Fibroblast of skin of abdomen (primary cell): Measurements from ENCODE around the gene NFIC.
A peak's percentile ranks its signal among the peaks of the same experiment; 100 is the strongest.

ENCODE experiments used
- DNase-seq: peaks from one replicate; pipeline ENCODE4 v3.0.0-alpha.2; 2013

The NFIC gene

DNA sequence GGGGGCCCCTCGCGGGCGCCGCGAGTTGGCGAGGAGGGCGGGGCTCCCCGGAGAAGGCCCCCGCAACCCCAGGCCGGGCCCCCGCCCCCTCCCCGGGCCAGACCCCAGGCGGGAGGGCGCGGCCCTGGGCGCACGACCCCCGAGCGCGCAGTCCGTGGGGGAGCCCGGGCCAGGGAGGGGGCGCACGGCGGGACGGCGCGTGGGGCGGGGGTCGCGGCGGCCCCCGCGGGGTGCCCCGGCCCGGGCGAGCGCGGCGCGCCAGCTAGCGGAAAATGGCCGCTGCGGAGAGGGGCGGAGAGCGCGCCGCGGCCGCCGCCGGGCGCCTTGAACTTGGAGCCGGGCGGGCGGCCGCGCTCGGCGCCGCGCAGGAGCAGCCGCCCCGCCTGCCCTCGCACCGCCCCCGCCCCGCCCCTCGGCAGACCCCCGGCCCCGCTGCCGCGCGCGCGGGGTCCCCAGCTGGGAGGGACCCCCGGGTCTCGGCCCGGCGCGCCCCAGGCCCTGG lies 6.4 kb upstream of the NFIC start:
- DNase-seq, result no peak

DNA sequence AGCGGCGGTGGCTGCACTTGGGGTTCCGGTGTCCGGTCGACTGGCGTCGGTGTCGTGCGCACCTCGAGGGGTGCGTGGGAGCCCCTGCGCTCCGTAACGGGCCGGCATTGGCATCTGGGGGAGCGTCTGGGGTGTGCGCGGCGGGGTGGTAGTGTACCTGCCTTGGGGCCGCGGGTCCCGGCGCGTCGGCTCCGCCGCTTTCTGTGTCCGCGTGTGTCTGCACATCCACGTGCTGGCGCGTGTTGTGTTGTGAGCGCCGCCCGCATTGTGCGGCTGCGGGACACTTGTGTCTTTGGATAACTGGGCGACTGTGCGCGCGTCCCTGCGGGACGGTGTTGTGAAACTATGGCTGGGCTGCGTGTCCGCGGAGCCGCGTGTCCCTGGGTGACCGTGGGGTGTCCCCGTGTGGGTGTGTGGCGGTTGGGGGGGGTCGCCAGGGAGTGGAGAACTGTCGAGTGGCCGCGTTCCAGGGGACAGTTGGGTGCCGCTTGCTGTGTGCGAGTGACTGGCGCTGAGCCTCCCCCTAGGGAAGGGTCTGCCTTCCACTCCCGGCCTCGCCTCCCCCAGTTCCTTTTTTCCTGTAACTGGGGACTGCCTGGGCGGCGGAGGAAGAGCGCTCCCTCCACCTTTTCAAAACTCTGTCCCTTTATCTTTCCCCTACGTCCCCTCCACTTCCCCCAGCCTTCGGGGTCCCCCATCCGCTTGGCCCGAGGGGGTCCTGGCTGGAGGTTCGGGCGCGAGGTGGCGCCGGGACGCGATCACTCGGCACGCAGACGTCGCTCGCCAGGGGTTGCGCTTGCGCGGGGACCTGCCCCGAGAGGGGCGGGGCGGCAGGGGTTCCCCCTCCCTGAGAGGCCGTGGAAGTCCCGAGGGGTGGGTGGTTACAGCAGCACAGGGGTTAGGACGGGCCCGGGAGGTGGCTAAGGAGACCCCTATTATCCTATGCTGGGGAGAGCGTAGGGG lies 5.7 kb upstream of the NFIC start:
- DNase-seq, result no peak

DNA sequence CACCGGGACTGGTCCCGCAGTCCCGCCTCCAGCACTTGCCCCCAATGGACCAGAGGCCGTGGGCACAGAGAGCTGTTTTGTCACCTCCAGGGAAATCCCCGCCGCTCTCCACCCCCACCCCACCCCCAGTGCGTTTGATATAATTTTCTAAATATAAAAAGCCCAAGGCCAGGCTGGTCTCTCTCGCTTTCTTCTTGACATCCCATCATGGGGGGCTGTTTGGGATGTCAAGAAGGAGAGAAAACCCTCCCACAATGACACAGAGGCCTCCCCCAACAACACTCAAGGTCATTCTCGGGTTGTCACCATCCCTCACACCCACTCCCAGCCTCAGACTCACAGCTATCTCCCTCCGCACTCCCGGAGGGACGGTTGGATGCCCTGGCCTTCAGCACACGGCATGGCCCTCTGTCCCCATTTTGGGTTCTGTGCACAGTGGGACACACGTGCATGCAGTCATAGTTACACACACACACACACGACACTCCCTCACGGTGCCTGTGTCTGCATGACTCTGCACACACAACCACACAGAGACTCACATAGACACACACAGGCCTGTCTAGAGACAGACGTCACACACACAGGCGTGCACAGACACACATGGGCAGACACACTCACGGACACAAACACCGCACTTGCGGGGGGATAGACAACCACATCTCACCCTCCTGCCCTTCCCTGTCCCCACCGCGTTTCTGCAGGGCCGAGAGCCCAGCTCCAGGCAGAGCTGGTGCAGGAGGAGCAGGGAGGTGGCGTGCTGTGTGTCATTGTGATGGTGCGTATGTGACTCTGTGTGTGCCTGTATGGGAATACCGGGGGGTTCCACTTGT lies 4.8 kb upstream of the NFIC start:
- no peak for DNase-seq

DNA sequence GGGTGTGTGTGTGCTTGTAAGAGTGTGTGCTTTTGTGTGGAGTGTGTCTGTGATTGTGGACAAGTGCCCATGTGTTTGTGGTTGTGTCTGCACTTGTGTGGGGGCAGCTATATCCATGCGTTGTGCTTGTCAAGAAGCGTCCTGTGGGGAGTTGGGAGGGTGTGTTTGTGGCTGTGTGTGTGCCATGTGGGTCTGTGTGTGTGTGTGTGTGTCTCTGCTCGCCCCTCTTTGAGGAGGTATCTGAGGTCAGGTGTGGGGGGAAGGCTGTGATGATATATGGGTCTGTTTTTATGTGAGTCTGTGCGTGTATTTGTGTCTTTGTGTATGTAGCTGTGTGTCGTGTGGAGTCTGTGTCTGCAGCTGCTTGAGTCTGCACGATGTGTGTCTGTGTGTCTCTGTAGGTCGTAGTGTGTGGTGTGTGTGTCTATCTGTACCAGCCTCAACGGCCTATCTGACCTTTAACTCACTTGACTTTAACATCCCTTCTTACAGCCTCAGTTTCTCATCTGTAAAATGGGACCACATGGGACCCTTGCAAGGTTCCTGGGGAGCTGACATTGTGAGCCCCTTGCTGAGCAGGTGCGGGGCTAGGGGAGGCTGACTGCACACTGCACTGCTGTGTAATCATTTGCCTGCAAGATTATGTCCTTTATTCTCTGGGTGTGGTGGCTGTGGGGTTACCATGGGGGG lies 4.0 kb upstream of the NFIC start:
- DNase-seq, result no peak

DNA sequence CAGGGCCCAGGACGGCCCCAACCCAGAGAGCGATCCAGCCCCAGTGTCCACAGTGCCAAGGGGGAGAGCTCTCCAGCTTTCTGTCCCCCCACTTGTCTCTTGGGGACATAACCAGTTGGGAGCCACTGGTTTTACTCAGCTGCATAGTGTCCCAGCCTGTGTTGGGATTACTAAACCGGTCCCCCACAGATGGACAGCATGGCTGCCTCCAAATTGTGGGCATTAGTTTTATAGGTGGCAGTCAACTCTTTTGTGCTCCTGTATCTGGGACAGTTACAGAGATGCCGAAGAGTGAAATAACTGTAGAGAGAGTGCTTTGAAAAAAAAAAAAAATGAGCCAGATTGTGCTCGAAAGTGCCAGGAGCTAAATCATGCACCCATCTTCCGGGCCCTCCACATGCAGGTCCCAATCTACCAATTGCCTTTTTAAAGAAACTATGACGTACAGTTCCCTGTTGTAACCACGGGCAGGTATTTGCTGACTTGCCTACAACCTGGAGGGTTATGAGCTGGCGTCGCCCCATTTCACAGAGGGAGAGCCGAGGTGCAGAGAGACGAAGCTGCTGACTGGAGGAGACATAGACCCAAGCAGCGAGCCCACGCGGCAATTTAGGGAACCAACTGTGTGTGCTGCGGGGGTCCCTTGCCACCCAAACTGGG lies 2.4 kb upstream of the NFIC start:
- no peak for DNase-seq

DNA sequence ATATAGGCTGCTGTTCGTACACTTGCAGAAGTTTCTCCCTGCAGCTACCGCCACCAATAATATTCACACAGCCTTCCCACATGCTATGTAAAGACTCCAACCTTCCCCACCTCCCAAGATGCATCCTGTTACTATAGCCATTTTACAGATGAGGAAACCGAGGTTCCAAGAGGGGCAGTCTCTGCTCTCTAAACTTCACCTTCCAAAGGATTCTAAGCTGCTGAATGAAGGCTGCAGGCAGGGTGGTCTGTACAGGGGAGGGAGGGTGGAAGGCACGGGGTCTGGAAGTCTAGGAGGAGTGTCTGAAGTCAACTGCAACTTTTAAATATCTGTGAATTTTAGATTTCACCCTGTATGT lies 1.9 kb upstream of the NFIC start:
- DNase-seq, result no peak

DNA sequence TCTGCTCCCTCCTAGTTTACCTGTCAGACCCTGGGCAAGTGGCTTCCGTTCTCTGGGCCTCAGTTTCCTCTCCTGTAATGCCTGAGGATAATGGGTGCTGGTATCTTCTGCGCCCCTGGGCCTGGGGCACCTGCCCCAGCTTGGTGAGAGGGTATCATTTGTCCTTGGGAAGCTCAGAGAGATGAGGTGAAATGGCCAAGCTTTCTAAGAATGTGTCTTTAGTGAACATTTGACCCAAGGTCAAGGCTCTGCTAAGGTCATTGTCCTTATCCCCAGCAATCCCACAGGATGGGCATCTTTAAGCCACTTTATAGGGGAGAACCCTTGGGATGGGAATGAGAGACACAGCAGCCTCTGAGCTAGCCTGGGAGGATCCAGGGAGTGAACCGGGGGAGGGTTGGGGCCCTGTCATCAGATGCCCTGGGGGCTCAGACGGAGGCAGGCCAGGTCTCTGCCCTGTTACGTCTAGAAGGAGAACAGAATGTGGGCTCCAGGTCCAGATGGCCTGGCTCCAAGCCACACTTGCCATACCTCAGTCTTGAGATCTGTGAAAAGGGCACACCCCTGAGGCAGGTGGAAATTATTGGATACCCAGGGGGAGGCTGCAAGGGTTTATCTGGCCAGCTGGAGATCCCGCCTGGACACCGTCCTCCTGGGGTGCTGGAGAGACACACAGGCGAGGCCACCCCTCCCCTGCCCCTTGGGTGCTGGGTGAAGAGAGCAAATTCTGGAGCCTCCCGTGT lies 1.1 kb upstream of the NFIC start:
- no peak for DNase-seq

DNA sequence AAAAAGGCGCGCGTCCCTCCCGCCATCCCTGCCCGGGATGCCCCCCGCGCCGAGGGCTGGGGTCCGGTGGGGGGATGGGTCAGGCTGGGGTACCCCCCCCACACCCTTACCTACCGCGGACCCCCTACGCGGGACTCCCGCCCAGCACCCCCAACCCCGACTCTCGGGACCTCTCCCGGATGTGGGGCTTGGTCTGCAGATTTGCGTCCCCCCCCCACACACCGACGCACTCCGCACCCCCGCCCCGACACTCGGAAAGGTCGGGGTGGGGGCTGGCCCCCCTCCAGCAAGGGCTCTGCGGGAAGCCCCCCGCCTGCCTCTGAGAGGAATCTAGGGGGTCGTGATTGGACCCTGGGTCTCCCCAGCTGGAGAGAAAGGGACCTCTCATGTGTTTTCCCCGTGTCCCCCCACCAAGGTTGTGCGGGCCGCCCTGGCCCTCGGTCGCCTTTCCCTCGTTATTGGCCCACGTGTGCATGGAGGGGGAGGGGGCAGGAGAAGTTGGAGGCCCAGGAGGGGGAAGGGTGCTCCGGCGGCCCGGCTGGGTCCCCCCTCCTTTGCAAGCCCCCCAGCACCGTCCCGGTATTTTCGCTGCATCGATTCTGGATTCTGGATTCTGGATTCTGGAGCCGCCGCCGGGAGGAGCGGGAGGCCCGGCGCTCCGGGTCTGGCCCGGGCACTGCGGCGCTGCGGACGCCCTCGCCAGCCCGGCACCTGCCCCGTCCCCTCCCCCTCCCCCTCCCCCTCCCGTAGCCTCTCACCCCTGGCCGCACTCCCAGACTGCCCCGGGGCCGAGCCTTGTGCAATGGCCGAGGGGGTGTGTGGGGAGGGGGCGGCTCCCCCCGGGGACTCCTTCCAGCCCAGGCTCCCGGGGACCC lies 607 bp downstream of the NFIC start:
- DNase-seq, result peak; percentile 54

DNA sequence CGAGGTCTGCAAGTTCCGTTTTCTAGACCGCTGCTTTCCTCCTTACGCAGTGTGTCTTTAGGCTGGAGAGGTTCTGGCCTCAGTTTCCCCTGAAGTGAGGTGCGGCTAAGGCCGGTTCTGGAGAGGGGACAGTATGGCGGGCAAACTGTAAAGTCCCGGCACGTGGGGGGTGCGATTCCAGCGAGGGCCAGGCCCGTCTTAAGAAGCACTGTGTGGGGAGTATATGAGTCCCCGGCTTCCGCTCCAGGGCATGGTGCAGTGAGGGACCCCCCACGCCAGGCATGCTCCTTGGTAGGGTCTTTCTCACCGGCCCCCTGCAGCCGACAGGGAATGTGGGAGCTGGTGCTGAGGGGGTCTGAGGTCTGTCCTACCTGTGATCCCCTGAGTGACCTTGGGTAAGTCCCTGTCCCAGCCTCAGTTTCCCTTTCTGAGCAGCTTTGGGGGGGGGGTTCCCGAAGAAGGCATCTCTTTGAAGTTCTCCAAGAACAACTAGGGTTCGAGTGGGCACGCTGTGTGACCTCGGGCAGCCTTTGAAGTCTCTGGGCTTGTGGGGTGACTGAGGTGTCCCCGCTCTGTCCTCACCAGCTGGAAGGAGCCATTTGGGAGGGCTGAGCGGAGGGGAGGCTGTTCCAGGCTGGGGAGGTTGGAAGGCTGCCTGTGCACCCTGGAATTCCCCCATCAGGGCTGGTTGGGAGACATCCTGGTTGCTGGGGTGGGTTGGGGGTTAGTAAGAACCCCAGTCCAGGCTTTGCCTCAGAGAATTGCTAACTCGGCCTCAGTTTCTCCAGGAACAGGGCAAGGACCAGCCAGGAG lies 1.5 kb downstream of the NFIC start:
- no peak for DNase-seq

DNA sequence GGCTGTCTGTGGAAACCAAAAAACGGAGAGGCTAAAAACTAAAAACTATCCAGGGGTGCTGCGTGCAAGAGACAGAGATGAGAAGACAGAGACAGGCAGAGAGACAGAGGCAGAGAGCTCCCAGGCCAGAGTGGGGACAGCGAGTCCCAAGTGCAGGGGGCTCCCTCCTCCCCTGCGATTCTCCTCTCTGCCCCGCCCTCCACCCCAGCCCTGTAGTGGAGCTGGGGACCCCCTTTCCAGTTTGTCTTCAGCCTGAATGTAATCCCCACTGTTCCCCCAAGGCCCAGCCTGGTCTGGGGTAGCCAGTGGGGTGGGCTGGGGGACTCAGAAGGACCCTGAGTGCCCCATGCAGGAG lies 2.0 kb downstream of the NFIC start:
- DNase-seq, result no peak

DNA sequence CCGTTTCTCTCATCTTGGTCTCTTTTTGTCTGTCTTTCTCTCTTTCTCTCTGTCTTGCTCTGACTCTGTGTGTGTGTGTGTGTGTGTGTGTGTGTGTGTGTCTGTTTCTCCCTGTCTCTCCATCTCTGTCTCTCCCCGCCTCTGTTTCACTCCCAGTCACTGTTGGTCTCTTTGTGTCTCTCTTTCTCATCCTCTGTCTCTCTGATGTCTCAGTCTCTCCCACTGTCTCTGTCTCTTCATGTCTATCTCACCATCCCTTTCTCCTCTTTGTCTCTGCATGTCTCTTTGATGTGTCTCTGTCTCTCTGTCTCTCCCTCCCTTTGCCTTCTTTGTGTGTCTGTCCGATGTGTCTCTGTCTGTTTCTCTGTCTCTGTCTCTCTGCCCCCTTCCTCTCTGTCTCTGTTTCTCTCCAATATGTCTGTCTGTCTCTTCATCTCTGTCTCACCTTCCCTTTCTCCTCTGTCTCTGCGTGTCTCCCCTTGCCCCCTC lies 2.5 kb downstream of the NFIC start:
- peak; percentile 49 for DNase-seq

DNA sequence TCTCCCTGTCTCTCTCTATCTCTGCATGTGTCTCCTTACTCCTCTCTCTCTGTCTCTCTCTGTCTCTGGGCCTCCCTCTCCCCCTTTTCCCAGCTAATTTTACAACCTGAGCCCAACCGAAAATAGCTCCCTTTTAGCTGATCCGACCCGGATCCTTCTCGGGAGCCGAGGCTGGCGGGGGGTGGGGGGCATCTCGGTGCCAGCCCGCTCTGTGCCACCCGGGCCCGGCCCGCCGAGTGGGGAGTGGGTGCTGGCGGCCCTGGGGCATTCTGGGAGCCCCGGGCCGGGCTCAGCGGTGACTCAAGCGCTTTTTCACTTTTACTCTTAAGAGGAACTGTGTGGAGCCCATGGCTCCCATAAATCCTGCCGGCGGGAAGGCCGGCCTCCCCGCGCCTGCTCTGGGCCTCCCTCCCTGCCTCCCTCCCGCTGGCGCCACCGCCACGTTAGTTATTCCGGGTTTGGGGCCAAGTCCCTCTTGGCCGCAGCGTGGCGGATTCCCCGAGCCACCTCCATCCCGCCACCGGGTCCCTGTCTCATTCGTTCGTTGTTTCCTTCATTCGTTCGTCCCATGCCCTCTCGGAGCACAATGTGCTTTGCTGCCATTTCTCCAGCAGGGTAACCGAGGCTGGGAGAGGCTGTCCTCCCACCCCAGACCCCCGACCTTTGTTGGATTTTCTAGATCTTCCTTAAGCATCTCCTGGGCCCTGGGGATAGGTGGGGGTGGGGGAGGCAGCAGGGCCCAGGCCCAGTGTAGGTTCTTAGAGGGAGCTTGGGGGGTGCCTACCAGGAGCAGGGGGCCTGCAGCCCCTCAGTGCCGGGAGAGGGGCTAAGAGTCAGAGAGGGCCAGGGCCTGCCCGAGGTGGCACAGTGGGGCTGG lies 3.2 kb downstream of the NFIC start:
- peak; percentile 69 for DNase-seq

DNA sequence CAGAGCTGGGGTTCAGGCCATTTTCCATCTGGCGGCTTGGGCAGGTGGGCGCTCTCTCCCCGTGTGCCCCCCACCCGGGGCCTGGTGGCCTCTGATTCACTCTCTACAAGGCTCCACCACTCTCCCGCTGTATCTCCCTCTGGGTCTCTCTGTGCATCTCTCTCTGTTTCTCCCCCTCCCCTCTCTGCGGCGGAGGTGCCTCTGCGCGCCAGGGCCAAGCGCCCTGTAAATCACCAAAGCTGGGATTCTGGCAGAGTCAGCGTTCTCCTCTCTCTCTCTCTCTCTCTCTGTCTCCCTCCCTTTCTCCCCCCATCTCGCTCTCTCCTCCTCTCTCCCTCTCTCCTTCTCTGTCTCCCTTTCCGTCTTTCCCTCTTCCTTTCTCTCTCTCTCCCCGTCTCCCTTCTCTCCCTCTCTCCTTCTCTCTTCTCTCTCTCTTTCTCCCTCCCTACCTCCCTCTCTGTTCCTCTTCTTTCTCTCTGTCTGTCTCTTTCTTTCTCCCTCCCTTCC lies 3.9 kb downstream of the NFIC start:
- no peak for DNase-seq

DNA sequence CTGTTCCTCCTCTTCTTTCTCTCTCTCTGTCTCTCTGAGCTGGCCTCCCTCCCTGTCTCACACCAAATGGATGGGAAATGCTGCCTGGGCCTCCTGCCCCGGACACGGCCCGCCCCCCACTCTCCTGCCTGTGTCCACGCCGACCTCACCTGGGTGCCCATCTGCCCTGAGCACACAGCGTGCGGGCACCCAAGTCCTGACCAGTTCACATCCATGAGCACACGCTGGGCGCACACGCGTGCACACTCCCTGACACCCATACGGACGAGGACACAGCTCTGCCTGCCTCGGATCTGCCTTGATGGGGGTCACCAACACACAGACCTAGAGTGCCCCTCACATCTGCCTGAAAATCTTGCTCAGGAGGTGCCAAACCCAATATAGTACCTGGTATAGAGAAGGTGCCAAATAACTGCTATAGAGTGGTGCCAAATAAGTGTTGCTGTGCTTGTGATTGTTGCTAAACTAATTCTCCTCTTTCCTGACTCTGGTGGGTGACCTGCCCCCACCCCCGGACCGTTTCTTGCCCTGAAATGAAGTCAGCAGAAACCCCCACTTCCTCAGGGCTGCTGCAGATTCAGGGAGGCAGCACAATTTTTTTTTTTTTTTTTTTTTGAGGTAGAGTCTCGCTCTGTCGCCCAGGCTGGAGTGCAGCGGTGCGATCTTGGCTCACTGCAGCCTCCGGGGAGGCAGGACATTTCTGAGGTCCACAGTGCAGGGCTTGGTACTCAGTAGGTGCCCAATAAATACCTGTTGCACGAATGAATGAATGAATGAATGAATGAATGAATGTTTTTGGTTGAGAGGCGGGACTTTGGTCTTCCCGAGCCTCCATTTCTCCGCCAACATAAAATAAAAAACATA lies 4.6 kb downstream of the NFIC start:
- no peak for DNase-seq

DNA sequence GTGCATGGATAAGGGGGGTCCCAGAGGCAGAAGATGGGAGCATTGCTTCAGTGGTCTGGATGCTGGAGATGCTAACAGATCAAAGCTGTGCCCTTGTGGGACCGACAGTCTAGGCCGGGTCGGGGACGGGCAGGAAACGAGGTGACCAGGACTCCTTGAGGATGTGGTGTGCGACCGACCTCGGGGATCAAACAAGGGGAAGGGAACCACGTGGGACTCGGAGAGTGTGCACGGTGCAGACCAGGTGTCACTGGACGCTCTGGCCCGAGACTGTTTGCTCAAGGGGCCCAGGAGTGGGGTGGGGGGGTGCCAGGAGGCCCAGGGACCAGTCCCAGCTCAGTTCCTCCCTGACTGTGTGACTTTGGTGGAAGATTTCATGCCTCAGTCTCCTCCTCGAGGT lies 6.0 kb downstream of the NFIC start:
- no peak for DNase-seq

DNA sequence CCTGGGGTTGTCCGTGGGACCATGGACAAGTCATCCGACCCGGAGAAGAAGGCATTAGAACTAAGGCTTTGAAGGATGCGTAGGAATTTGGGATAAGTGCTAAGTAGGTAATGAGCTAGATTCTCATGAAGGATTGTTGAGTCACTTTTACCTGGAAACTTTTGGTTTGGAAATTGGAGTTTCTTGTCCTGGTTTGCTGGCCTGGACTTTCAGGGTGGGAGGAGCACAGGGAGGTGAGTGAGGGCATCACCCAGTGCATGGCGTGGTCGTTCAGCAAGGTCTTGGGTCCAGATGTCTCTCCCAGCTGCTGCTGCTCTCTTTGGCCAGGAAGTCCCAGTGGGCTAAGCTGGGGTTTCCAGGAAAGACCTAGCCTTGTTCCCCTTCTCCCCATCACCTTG lies 7.6 kb downstream of the NFIC start:
- DNase-seq, result no peak

DNA sequence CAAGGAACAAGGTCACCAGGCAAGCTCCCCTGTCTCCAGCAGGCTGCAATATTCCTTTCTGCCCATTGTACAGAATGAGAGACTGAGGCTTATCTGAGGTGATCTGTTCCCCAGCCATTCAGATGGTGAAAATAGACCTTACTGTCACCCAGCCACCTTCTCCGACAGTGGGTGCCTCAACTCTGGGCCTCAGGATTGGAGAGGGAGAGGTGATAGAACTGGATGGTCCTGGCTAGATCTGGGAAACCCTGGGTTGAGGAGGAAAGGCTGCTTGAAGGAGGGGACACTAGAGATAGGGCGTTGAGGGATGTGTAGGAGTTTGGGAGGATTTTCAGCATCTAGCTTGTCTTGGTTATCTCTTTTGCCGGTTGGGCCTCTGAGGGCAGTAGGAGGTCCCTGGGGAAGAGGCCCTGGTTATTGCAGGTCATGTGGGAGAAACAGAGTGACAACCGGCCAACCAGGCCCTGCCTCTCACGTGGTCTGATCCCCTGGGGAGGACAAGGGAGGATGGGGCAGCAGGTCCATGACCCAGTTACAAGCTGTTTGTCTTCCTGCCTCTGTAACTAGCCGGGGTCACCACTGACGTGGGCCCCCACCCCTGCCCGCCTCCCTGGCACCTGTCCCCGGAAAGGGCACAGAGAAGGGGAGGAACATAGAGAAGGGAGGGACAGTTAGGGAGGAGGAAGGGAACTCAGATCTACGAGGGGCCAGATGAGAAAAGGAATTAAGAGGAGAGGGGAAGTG lies 8.2 kb downstream of the NFIC start:
- DNase-seq, result no peak
